GM19463 (cell line): ENCODE measurements around the gene SEC22B.
"Not testable (repeated sequence)": the region's sequence is repeated elsewhere in the genome, so short reads cannot be mapped to it uniquely, and the experiment has no call there.

Source experiments
- ATAC-seq: cut with Tn5 transposase; IDR thresholded peaks from one replicate; pipeline ENCODE4 v1.9.1; 2021; ENCODE audit warnings: mild to moderate bottlenecking, moderate library complexity; ENCODE audit not compliant: unreplicated experiment

Gene SEC22B

GRCh38 chr1:120176092-120176855, at the start of gene SEC22B:
Gene SEC22B (minus strand): TSS chr1:120176520. CDS start chr1:120176381, 139 bp downstream.
- peak; percentile 98 for ATAC-seq

GRCh38 chr1:120217933-120218332, 41.6 kb upstream of the SEC22B start:
- not testable (repeated sequence) for ATAC-seq

- ATAC-seq: not testable (repeated sequence)
Observed at GRCh38 chr1:120217175-120217929, 41.0 kb upstream of the SEC22B start.

- ATAC-seq: not testable (repeated sequence)
Observed at GRCh38 chr1:120213606-120214005, 37.3 kb upstream of the SEC22B start.

GRCh38 chr1:120210754-120211153, 34.4 kb upstream of the SEC22B start:
- not testable (repeated sequence) for ATAC-seq

GRCh38 chr1:120196863-120197775, 20.8 kb upstream of the SEC22B start:
- not testable (repeated sequence) for ATAC-seq

GRCh38 chr1:120188626-120189025, 12.3 kb upstream of the SEC22B start:
- not testable (repeated sequence) for ATAC-seq

- not testable (repeated sequence) for ATAC-seq
Observed at GRCh38 chr1:120182176-120182707, 5.9 kb upstream of the SEC22B start.

GRCh38 chr1:120179811-120180690, 3.7 kb upstream of the SEC22B start:
- ATAC-seq: not testable (repeated sequence)

- ATAC-seq: no peak
Observed at GRCh38 chr1:120178799-120179756, 2.8 kb upstream of the SEC22B start.

- not testable (repeated sequence) for ATAC-seq
Observed at GRCh38 chr1:120178058-120178457, 1.7 kb upstream of the SEC22B start.

GRCh38 chr1:120175688-120176087, 632 bp downstream of the SEC22B start:
- ATAC-seq: not testable (repeated sequence)

GRCh38 chr1:120164761-120165160, 11.6 kb downstream of the SEC22B start:
- not testable (repeated sequence) for ATAC-seq

- ATAC-seq: not testable (repeated sequence)
Observed at GRCh38 chr1:120162015-120162414, 14.3 kb downstream of the SEC22B start.

- ATAC-seq: not testable (repeated sequence)
Observed at GRCh38 chr1:120158495-120158894, 17.8 kb downstream of the SEC22B start.

GRCh38 chr1:120158086-120158485, 18.2 kb downstream of the SEC22B start:
- ATAC-seq: not testable (repeated sequence)

- not testable (repeated sequence) for ATAC-seq
Observed at GRCh38 chr1:120150138-120150822, 26.0 kb downstream of the SEC22B start.
